ENCODE measurements around the gene VAPB. TPM values are rescaled to one million over a fixed set of nuclear protein-coding genes. Genes with fewer than 3 reads are reported as not detected.

The VAPB gene
- total RNA-seq, 1 experiment from 2014 or later = 51.1 TPM

- no peak for DNase-seq (ENCODE audit: low read depth, low spot score)
- CTCF ChIA-PET = no interaction called here
These were observed 13.3 kb downstream of the VAPB start for GRCh38 chr20:58402305-58402704.

More at GRCh38 chr20:58402305-58402704, 13.3 kb downstream of the VAPB start:
- Histone ChIP-seq H3K4me3 (replicated peaks in 1 of 2; ENCODE audit: low read depth in 1 of 2, low read length in 2 of 2) (no peak overlapping the region), H4K20me1 (ENCODE audit: insufficient read depth) (peaks cover 20% of the 10 kb centered on the region; the same call in 1 of the 2 replicates), H3K27me3 (ENCODE audit: insufficient read depth, low read length) (no peaks in the 10 kb centered on the region), H3K9me2 (ENCODE audit: insufficient read depth) (no peaks in the 10 kb centered on the region), H3K4me1 (ENCODE audit: control insufficient read depth in 1 of 2, insufficient read depth in 2 of 2, low read length in 2 of 2) (no peaks in the 10 kb centered on the region), H3K27ac (ENCODE audit: low read depth, low read length) (no peak overlapping the region), H2AFZ (ENCODE audit: low read depth, low read length, poor library complexity, severe bottlenecking) (no peak overlapping the region), H3K9ac (ENCODE audit: low read length) (no peak overlapping the region), H3K4me2 (ENCODE audit: low read length) (no peak overlapping the region), H3K79me2 (ENCODE audit: insufficient read depth, low read length) (peaks cover 100% of the 10 kb centered on the region), H3K36me3 (ENCODE audit: control insufficient read depth in 1 of 2, insufficient read depth in 2 of 2, low read length in 2 of 2) (no peaks in the 10 kb centered on the region), H3K9me3 (ENCODE audit: control insufficient read depth in 1 of 2, insufficient read depth in 1 of 2, low read depth in 1 of 2, low read length in 2 of 2) (no peaks in the 10 kb centered on the region)
- ChIA-PET RAD21 (ENCODE audit: low non-redundant PET in 1 of 2, low total read pairs in 2 of 2, uncharacterized antibody in 2 of 2, unreplicated experiment in 2 of 2) (no interaction called here), POLR2A (interaction anchor here (1.0 kb wide), 1 partner anchor 13 kb away, joined by 3 read pairs; the partner anchor contains the start of gene VAPB)
- BruUV-seq (replicated peaks) = no TSS peak
- no peak for TF ChIP-seq CBX3 (IDR thresholded peaks at IDR 0.05; ENCODE audit: low read depth)
- TF ChIP-seq FOSL1 (IDR thresholded peaks at IDR 0.05; ENCODE audit: low read depth) = no peak
- no peak for TF ChIP-seq EZH2 (IDR thresholded peaks at IDR 0.05)
- no peak for TF ChIP-seq ZFX (IDR thresholded peaks at IDR 0.05)
- TF ChIP-seq ZNF274 (IDR thresholded peaks at IDR 0.05; ENCODE audit: low read depth, low read length) = no peak
- no peak for TF ChIP-seq ELF1 (IDR thresholded peaks at IDR 0.05; ENCODE audit: borderline replicate concordance, low read depth)
- no peak for TF ChIP-seq SIN3A (IDR thresholded peaks at IDR 0.05; ENCODE audit: low read depth)
- no peak for TF ChIP-seq YY1 (IDR thresholded peaks at IDR 0.05; ENCODE audit: extremely low read depth, insufficient replicate concordance, low read depth, low read length)
- no peak for TF ChIP-seq EZH2phosphoT487 (IDR thresholded peaks at IDR 0.05; ENCODE audit: borderline replicate concordance)
- TF ChIP-seq JUND (IDR thresholded peaks at IDR 0.05) = no peak
- no peak for TF ChIP-seq CEBPB (IDR thresholded peaks at IDR 0.05; ENCODE audit: low read depth)
- TF ChIP-seq, protein P1, sequence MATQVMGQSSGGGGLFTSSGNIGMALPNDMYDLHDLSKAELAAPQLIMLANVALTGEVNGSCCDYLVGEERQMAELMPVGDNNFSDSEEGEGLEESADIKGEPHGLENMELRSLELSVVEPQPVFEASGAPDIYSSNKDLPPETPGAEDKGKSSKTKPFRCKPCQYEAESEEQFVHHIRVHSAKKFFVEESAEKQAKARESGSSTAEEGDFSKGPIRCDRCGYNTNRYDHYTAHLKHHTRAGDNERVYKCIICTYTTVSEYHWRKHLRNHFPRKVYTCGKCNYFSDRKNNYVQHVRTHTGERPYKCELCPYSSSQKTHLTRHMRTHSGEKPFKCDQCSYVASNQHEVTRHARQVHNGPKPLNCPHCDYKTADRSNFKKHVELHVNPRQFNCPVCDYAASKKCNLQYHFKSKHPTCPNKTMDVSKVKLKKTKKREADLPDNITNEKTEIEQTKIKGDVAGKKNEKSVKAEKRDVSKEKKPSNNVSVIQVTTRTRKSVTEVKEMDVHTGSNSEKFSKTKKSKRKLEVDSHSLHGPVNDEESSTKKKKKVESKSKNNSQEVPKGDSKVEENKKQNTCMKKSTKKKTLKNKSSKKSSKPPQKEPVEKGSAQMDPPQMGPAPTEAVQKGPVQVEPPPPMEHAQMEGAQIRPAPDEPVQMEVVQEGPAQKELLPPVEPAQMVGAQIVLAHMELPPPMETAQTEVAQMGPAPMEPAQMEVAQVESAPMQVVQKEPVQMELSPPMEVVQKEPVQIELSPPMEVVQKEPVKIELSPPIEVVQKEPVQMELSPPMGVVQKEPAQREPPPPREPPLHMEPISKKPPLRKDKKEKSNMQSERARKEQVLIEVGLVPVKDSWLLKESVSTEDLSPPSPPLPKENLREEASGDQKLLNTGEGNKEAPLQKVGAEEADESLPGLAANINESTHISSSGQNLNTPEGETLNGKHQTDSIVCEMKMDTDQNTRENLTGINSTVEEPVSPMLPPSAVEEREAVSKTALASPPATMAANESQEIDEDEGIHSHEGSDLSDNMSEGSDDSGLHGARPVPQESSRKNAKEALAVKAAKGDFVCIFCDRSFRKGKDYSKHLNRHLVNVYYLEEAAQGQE (IDR thresholded peaks at IDR 0.05; ENCODE audit: low read depth) = no peak
- TF ChIP-seq MAX (IDR thresholded peaks at IDR 0.05) = no peak
- no peak for TF ChIP-seq POLR2A (IDR thresholded peaks at IDR 0.05; ENCODE audit: borderline replicate concordance, extremely low read depth, insufficient read depth, insufficient read length)
- TF ChIP-seq, protein P2, sequence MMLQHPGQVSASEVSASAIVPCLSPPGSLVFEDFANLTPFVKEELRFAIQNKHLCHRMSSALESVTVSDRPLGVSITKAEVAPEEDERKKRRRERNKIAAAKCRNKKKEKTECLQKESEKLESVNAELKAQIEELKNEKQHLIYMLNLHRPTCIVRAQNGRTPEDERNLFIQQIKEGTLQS (IDR thresholded peaks at IDR 0.05) = no peak
- TF ChIP-seq RAD21 (IDR thresholded peaks at IDR 0.05; ENCODE audit: low read depth) = no peak
- ATAC-seq = no peak
- intact Hi-C loops (cut with micrococcal nuclease) = no loop called here
